T-helper 2 cell (primary cell): ENCODE data around the gene CCDC122.

Experiments
- DNase-seq, 5 experiments: peaks; one replicate each; pipeline versions ENCODE4 v3.0.0 to v3.0.0-alpha.2; 2012 to 2022
- total RNA-seq, 2 donors: gene quantifications; one replicate each; lab custom pipeline; 2026; lab: John Stamatoyannopoulos, UW

CCDC122 gene
- total RNA-seq, result 1.9 to 3.2 reads per million in 2 donors

DNA sequence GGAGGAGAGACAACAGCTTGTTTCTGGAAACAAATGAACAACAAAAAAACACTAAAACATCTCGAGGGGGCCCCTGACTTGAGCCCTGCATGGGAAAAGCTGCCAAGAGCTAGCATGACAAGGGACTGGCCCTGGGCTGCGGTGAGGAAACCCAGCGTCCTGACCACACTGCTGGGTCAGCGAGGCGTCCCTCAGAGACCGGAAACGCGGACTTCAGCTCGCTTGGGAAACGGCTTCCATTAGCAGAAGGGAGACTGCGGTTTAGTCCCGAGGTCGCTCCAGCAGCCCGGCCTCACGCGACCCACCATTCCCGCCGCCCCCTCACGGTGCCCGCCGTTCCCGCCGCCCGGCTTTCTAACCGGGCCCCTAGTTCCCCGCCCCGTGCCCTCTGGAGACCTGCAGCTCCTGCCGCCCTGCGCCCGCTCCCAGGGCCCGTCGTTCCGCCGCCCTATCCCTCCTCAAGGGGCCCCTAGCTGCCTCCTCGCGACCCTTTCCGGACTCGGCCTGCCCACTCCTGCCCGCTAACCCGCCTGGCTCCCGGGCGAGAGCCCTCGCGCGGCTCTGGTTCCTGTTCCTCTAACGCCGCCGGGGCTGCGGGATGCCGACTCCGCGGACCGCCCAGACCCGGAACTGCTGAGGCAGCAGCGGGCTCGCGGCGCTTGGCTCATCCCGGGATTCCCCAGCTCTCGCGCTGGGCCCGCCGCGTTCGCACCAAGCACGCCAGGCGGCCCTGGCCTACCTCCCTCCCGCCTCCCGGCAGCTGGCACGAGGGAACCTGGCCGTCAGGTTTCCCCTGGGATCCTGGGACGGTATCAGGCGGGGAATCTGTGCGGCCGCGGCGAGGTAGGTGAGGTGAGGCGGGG, at the start of gene CCDC122:
TSS of gene CCDC122 (minus strand) at position 849 of the 863 bp plus-strand sequence. CDS start 10,364 bp downstream, outside the sequence.
- peak; percentile 57 to 79 (median 68) for DNase-seq

GRCh38 chr13:43924549-43925245, 45.2 kb upstream of the CCDC122 start:
- no peak for DNase-seq

DNA sequence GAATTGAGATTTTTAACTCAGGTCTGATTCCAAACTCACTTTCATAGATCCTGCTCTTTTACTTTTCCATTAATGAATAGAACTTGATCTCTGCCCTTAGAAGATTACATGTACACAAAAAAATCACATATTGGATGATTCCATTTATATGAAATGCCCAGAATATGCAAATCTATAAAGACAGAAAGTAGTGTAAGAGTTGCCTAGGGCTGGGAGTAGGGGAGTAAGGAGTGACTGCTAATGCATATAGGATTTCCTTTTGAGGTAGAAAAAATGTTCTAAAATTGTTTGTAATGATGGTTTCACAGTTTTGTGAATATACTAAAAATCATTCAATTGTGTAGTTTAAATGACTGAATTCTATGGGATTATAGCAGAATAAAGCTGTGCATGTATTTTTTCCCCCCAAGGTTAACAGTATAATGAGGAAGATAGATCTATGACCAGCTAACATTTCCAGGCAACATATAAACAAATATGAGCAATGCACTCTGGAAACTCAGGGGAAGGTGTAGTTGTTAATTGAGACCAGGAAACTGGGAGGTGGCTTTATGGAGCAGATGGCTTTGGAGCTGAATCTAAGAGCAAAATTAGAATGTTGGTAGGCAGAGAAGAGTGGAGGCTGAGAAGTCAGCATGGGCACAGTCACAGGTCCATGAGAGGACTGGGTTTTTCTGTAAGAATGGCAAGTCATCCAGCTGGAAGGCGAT, 41.6 kb upstream of the CCDC122 start:
- DNase-seq, result no peak

GRCh38 chr13:43918636-43919035, 39.1 kb upstream of the CCDC122 start:
- no peak for DNase-seq

DNA sequence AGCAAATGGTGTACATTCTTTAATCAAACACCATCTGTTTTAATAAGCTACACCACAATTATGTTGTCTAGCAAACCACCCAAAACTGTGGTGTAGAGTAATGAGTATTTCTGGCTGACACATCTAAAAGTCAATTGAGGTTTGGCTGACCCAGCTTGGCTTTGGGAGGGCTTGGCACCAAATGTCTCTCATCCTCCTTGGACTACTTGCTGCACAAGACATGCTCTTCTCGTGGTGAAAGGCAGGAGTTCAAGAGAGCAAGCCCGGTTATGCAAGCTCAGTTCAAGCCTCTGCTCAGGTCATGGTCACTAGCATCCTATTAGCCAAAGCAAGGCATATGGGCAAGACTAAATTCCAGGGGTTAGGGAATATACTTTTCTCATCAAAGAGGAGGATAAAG, 37.3 kb upstream of the CCDC122 start:
- DNase-seq, result no peak

- no peak for DNase-seq
Observed at GRCh38 chr13:43915451-43915850, 35.9 kb upstream of the CCDC122 start.

- no peak for DNase-seq
Observed at GRCh38 chr13:43911871-43912270, 32.3 kb upstream of the CCDC122 start.

GRCh38 chr13:43911278-43911677, 31.7 kb upstream of the CCDC122 start:
- no peak for DNase-seq

GRCh38 chr13:43910856-43911255, 31.3 kb upstream of the CCDC122 start:
- no peak for DNase-seq

DNA sequence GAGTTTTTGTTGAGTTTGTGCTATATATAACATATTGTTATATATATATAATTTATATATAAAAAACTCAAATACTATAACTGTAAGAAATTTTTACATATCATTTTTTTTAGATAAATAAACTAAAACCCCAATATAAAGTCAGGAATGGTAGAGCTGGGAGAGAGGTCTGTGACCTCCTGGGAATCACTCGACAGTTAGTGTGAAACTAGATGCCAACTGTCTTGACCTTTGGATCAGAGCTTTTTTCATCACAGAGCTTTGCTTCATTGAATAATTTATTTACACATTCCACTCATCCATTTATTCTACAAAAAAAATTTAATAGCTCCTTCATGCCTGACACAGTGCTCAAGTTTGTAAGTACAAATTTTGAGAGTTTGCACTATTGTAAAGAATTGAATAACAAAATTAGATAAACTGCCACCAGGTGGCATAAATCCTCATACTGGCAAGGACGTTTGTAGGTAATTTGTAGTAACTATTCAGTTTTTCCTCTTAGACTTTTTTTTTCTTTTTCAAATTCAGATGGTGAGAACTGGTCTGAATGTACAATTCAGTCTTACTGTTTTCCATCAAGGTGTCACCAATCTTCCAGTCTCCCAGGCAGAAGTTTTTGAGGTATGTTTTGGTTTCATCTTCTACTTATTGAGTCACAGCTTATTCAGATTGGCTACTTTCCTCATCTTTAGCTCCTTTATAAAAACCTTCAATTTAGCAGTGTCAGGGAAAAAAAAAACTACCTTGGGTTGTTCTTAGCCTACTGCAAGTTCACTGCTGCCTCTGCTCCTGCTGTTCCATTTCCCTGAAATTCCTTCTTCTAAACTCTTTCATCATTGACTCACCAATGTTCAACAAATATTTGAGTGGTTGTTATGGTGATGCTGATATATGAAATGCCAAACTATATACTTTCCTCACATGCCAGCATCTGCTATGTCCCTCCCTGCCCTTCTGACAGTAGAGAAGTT, 28.9 kb upstream of the CCDC122 start:
- peak in 1 of 5 experiments; percentile 21 for DNase-seq

- DNase-seq, result peak in 2 of 5 experiments; percentile 27 to 51
Observed at GRCh38 chr13:43905435-43906031, 26.0 kb upstream of the CCDC122 start.

GRCh38 chr13:43895940-43896339, 16.4 kb upstream of the CCDC122 start:
- DNase-seq, result no peak

DNA sequence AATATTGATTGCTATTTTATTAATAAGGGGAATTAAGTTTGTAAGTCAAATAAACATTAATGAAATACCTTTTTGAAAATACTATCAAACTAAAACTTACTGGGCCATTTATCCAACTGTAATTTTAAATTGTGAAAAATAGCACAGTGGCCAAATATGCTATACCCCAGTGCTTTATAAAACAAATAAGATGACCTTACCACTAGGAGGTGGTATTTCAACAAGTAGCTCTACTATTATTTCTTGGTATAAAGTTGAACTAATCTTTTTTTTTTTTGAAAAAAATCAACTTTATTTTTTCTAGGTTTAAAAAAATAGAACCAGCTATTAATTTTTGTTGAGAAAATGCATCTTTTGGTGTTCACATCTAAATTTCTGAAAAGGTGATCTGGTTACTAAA, 14.9 kb upstream of the CCDC122 start:
- DNase-seq, result no peak

- DNase-seq, result no peak
Observed at GRCh38 chr13:43884222-43884621, 4.7 kb upstream of the CCDC122 start.

DNA sequence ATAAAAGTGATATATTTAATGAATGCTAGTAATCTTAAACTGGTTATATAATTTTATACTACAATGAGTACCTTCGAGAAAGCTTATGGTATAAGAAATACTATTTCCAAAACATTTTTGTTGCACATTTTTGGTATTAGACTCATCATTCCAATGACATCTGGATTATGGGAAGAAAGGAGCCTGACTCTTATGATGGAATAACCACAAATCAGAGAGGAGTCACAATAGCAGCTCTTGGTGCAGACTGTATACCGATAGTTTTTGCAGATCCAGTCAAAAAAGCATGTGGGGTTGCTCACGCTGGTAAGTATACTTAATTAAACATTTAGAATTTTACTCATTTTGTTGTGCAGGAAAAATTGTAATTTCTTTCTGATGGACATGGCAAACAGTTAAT, 4.1 kb upstream of the CCDC122 start:
- no peak for DNase-seq

GRCh38 chr13:43881580-43881979, 2.0 kb upstream of the CCDC122 start:
- DNase-seq, result no peak

DNA sequence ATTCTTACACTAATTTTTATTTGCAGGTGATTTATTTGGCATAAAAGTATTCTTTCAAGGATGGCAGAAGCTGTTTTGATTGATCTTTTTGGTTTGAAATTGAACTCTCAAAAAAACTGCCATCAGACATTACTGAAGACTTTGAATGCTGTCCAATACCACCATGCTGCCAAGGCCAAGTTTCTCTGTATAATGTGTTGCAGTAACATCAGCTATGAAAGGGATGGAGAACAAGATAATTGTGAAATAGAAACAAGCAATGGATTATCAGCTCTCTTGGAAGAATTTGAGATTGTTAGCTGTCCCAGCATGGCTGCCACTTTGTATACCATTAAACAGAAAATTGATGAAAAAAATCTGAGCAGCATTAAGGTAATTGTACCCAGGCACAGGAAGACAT, 1.4 kb upstream of the CCDC122 start:
- DNase-seq, result no peak

GRCh38 chr13:43880214-43880855, 795 bp upstream of the CCDC122 start:
- no peak for DNase-seq

- peak in 3 of 5 experiments; percentile 10 to 38 (median 36) for DNase-seq
Observed at GRCh38 chr13:43879755-43880181, 228 bp upstream of the CCDC122 start, which contains the start of gene LACC1. TSS of gene LACC1 (plus strand) at chr13:43879904. CDS start at chr13:43880986, 1,082 bp downstream.

DNA sequence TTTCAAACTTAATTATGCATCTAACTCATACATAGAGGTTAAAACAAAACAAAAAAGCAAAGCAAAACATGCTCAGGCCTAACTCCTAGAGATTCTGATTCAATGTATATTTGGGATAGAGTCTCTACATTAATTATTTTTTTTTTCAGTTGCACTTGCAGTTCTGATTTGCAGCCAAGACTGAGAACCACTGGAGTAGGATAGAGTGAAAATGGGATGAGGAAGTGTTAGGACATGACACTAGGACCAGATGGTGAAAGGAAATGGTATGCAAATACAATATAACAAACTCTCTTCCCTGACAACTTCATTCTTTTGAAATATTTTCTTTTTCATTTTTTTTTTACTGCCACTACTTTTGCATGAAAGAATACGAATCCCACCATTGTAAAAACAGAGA, 1.8 kb downstream of the CCDC122 start:
- DNase-seq, result no peak

GRCh38 chr13:43877326-43877725, 2.2 kb downstream of the CCDC122 start:
- DNase-seq, result no peak
